Spleen (tissue), 11 donors: Measurements from ENCODE around the gene MOB1B. TPM values are rescaled to one million over a fixed set of nuclear protein-coding genes. Genes with fewer than 3 reads are reported as not detected.

Experiments used
- DNase-seq: peaks from one replicate; pipeline ENCODE4 v3.0.0-alpha.2; 2020
- H3K27ac ChIP-seq, 8 donors: fragments of 200-600 bp; sonication (generic) in 7 of 8; 1 replicate in 4 of 8; 2 replicates in 4 of 8; pipeline versions ENCODE4 v1.5.0 to v1.8.0; 2016 to 2021; ENCODE audit warnings: inconsistent platforms in 4 of 8, mild to moderate bottlenecking in 4 of 8, moderate library complexity in 1 of 8
- H3K27me3 ChIP-seq, 7 donors: fragments of 200-600 bp; sonication (generic) in 6 of 7; replicated peaks in 1 of 7; 1 replicate in 4 of 7; 2 replicates in 3 of 7; pipeline versions ENCODE4 v1.5.0 to v1.8.0; 2016 to 2021; ENCODE audit warnings: inconsistent platforms in 3 of 7, mild to moderate bottlenecking in 1 of 7
- H3K36me3 ChIP-seq, 6 donors: fragments of 200-600 bp; sonication (generic) in 5 of 6; 1 replicate in 4 of 6; 2 replicates in 2 of 6; pipeline versions ENCODE4 v1.5.0 to v1.8.0; 2016 to 2021; ENCODE audit warnings: inconsistent platforms in 2 of 6
- H3K4me1 ChIP-seq, 6 donors: fragments of 200-600 bp; sonication (generic) in 5 of 6; 1 replicate in 3 of 6; 2 replicates in 3 of 6; pipeline versions ENCODE4 v1.5.0 to v1.8.0; 2016 to 2021; ENCODE audit warnings: inconsistent platforms in 3 of 6
- H3K4me3 ChIP-seq, 8 donors: fragments of 200-600 bp; sonication (generic) in 7 of 8; 1 replicate in 4 of 8; 2 replicates in 4 of 8; pipeline versions ENCODE4 v1.5.0 to v1.8.0; 2016 to 2021; ENCODE audit warnings: inconsistent platforms in 4 of 8, mild to moderate bottlenecking in 4 of 8, moderate library complexity in 2 of 8
- H3K9me3 ChIP-seq, 8 donors: fragments of 200-600 bp; sonication (generic) in 7 of 8; 1 replicate in 4 of 8; 2 replicates in 4 of 8; pipeline versions ENCODE4 v1.5.0 to v1.8.0; 2016 to 2021; ENCODE audit warnings: inconsistent platforms in 4 of 8
- POLR2A ChIP-seq, 3 donors: fragments of 450-650 bp; IDR thresholded peaks; one replicate each; pipeline ENCODE4 v1.5.1; 2017; ENCODE audit warnings: antibody characterized with exemption in 3 of 3, mild to moderate bottlenecking in 1 of 3
- POLR2AphosphoS5 ChIP-seq, 3 donors: sonication (generic); formaldehyde crosslinking; IDR thresholded peaks; one replicate each; pipeline ENCODE4 v1.5.1; 2017; ENCODE audit warnings: antibody characterized with exemption in 3 of 3
- WGBS, 5 donors: extraction: QIAGEN DNeasy Blood & Tissue Kit in 3 of 5; methylation state at CpG; one replicate each; pipeline versions ENCODE4 v1.1.5 to v1.1.7; 2013 to 2018; 5-methylcytosine and 5-hydroxymethylcytosine counted together
- intact Hi-C: fragments of 100-400 bp; cut with DNase I; formaldehyde crosslinking; loops from one replicate; pipeline ENCODE4 v1.15.0; 2023; ENCODE audit warnings: low total_unique reads
- polyA plus RNA-seq, 3 donors: library from polyadenylated mRNA; stranded (reverse); fragments of 200-250 nt; gene quantifications; one replicate each; pipeline ENCODE4 v1.2.1, GENCODE V29; 2013
- total RNA-seq, 7 donors: library from RNA; depleted of rRNA in 3 of 7; stranded (reverse); fragments of >200 nt in 3 of 7; fragmentation: NEBNext Ultra II Directional in 4 of 7; extraction: Animal tissue kit (Norgen Biotek cat#: 25700) in 4 of 7; gene quantifications; one replicate each; pipeline versions ENCODE4 v1.1.0 to v1.2.1, GENCODE V29; 2016 to 2021
- TF ChIP-seq, protein P1 (sequence below), 11 experiments: fragments of 200-600 bp in 7 of 11; fragments of 450-650 bp in 4 of 11; sonication (generic) in 4 of 11; IDR thresholded peaks in 8 of 11; conservative IDR thresholded peaks in 3 of 11; 1 replicate in 7 of 11; 2 replicates in 4 of 11; pipeline versions ENCODE4 v1.4.0 to v1.8.0; 2016 to 2021; ENCODE audit warnings: antibody characterized with exemption in 11 of 11, inconsistent platforms in 4 of 11, mild to moderate bottlenecking in 1 of 11
- donor health status: healthy with polysubstance abuse.
- donor health status: DM: no; HTN: no; CAD: no; lungs with moderate emphysema.
- donor health status: DM: no; HTN: no; CAD: no.
- donor health status: Bipolar disorder and iron deficiency.
- donor health status: healthy.
- donor health status: DM: no; HTN: no; CAD: no.
- donor health status: DM: yes; HTN: yes; CAD: no.

Gene MOB1B
- total and polyA plus RNA-seq, 10 donors = 3.5 to 29.6 (median 22.7) TPM

GRCh38 chr4:70993181-70994068 is 91.3 kb downstream of the MOB1B start, which contains the start of gene DCK:
TSS of gene DCK (plus strand) at chr4:70993649. CDS start at chr4:70993836, 187 bp downstream.
- H3K4me1 ChIP-seq = peaks cover 16 to 59% (median 52%) of the 10 kb centered on the region in 6 donors
- DNase-seq = peak; percentile 99
- no peaks in the 10 kb centered on the region for H3K27me3 ChIP-seq
- peak within 1 kb of the TSS; percentile 79 to 95 (median 90) for H3K4me3 ChIP-seq
- TF ChIP-seq, protein P1, sequence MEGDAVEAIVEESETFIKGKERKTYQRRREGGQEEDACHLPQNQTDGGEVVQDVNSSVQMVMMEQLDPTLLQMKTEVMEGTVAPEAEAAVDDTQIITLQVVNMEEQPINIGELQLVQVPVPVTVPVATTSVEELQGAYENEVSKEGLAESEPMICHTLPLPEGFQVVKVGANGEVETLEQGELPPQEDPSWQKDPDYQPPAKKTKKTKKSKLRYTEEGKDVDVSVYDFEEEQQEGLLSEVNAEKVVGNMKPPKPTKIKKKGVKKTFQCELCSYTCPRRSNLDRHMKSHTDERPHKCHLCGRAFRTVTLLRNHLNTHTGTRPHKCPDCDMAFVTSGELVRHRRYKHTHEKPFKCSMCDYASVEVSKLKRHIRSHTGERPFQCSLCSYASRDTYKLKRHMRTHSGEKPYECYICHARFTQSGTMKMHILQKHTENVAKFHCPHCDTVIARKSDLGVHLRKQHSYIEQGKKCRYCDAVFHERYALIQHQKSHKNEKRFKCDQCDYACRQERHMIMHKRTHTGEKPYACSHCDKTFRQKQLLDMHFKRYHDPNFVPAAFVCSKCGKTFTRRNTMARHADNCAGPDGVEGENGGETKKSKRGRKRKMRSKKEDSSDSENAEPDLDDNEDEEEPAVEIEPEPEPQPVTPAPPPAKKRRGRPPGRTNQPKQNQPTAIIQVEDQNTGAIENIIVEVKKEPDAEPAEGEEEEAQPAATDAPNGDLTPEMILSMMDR (IDR thresholded peaks at IDR 0.05 in 8 of 11, conservative IDR thresholded peaks at IDR 0.05 in 3 of 11) = peak in 3 of 11 experiments; percentile 6 to 25 (median 20)
- TF ChIP-seq POLR2A (IDR thresholded peaks at IDR 0.05) = peak in 2 of 3 donors; percentile 36 to 39
- peak; percentile 91 to 94 (median 94) for TF ChIP-seq POLR2AphosphoS5 (IDR thresholded peaks at IDR 0.05)
- H3K27ac ChIP-seq = peak within 1 kb of the TSS; percentile 81 to 95 (median 92)
- H3K9me3 ChIP-seq = no peaks in the 10 kb centered on the region
- peaks cover 0 to 7% (median 3%) of the 10 kb centered on the region in 6 donors for H3K36me3 ChIP-seq
- WGBS, 5 donors = 0 to 3% (median 1%) methylated on average over 34 to 74 of the region's 74 CpGs
- intact Hi-C loops = loop anchor here (5.0 to 10.0 kb wide), 2 partner anchors 91 to 309 kb away; partner anchors contain the start of genes MOB1B and UTP3

DNA sequence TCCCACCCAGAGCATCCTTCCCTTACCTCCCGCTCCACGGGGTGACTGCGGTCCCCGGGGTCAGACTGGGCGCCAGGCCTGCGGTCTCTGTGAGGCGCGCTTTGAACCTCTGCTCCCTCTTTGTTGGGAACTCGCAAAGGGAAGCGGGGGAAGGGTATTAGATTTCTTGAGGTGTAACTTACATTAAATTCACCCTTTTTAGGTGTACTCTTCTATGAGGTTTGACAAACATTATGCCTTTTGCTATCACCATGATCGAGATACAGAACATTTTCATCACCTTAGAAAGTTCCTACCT is 91.8 kb downstream of the MOB1B start:
- WGBS, 5 donors = 0 to 2% (median 2%) methylated on average over 11 of the region's 11 CpGs
- Histone ChIP-seq H3K27ac (peak overlapping the region; percentile 81 to 95 (median 92)), H3K36me3 (peaks cover 0 to 13% (median 8%) of the 10 kb centered on the region in 6 donors), H3K4me1 (peaks cover 16 to 65% (median 57%) of the 10 kb centered on the region in 6 donors), H3K9me3 (no peaks in the 10 kb centered on the region), H3K4me3 (peak overlapping the region; percentile 79 to 95 (median 90)), H3K27me3 (no peaks in the 10 kb centered on the region)
- TF ChIP-seq POLR2A (IDR thresholded peaks at IDR 0.05) (no peak), POLR2AphosphoS5 (IDR thresholded peaks at IDR 0.05) (no peak)
- TF ChIP-seq, protein P1 (IDR thresholded peaks at IDR 0.05 in 8 of 11, conservative IDR thresholded peaks at IDR 0.05 in 3 of 11) = no peak
- intact Hi-C loops = loop anchor here (5.0 to 10.0 kb wide), 2 partner anchors 92 to 309 kb away; partner anchors contain the start of genes MOB1B and UTP3
- no peak for DNase-seq

DNA sequence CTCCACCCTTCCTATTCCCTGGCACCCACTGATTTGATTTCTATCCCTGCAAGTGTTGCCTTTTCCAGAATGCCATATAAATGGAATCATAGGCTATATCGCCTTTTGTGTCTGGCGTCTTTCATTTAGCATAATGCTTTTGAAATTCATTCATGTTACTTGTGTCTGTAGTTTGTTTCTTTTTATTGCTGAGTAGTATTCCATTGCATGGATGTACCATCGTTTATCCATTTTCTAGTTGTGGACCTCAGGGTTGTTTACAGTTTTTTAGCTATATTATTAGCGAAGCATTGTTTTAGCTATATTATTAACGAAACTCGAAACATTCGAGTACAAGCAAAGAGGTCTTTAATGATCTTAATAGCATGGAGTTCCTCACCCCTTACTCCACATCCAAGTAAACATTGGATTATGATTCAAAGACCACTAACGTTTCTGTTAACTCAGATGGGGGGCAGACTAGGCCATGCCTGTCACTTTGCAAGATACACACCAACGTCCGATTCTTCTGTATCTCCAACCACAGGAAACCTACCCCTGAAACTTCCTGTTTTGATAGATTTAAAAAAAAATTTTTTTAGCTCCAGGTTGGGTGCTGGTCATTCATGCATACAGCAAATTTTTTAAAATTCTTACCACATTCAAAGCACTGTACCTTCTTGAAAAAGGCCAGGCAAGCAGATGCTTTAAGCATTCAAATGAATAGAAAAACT is 92.4 kb downstream of the MOB1B start:
- TF ChIP-seq POLR2AphosphoS5 (IDR thresholded peaks at IDR 0.05) = peak in 1 of 3 donors; percentile 10
- TF ChIP-seq POLR2A (IDR thresholded peaks at IDR 0.05) = no peak
- Histone ChIP-seq H3K9me3 (no peaks in the 10 kb centered on the region), H3K4me3 (peak overlapping the region; percentile 79 to 95 (median 90)), H3K36me3 (peaks cover 0 to 18% (median 13%) of the 10 kb centered on the region in 6 donors), H3K4me1 (peaks cover 16 to 70% (median 59%) of the 10 kb centered on the region in 6 donors), H3K27ac (peak overlapping the region; percentile 81 to 95 (median 92)), H3K27me3 (no peaks in the 10 kb centered on the region)
- intact Hi-C loops = loop anchor here (5.0 to 10.0 kb wide), 2 partner anchors 92 to 310 kb away; partner anchors contain the start of genes MOB1B and UTP3
- WGBS, 5 donors = 30 to 35% (median 34%) methylated on average over 10 of the region's 10 CpGs
- no peak for DNase-seq

DNA sequence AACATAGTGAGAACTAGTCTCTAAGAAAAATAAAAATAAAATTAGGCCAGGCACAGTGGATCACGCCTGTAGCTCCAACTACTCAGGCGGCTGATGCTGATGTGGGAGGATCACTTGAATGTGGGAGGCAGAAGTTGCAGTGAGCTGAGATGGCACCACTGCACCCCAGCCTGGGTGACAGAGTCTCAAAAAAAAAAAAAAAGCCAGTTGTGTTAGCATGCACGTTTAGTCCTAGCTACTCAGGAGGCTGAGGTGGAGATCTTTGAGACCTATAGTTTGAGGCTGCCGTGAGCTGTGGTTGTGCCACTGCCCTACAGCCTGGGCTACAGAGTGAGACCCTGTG is 93.8 kb downstream of the MOB1B start:
- Histone ChIP-seq H3K27me3 (no peaks in the 10 kb centered on the region), H3K4me1 (peaks cover 18 to 80% (median 61%) of the 10 kb centered on the region in 6 donors), H3K36me3 (peaks cover 0 to 31% (median 13%) of the 10 kb centered on the region in 6 donors), H3K27ac (peak overlapping the region; percentile 10 to 95 (median 92)), H3K4me3 (peak overlapping the region in 7 of 8 donors; percentile 79 to 95 (median 88)), H3K9me3 (no peaks in the 10 kb centered on the region)
- TF ChIP-seq, protein P1 (IDR thresholded peaks at IDR 0.05 in 8 of 11, conservative IDR thresholded peaks at IDR 0.05 in 3 of 11) = no peak
- TF ChIP-seq POLR2AphosphoS5 (IDR thresholded peaks at IDR 0.05) (peak in 1 of 3 donors; percentile 14), POLR2A (IDR thresholded peaks at IDR 0.05) (no peak)
- DNase-seq = no peak
- 13 to 32% (median 18%) methylated on average over 4 of the region's 4 CpGs for WGBS, 5 donors
- intact Hi-C loops = loop anchor here (10.0 kb wide), 1 partner anchor 311 kb away; the partner anchor contains the start of gene UTP3
